Muscle layer of duodenum (tissue), 2 donors: ENCODE data around the gene EXOC1L.

Experiments used
- H3K27ac ChIP-seq: one replicate; pipeline ENCODE4 v1.7.0; 2013; ENCODE audit warnings: mild to moderate bottlenecking, low read length
- H3K27me3 ChIP-seq: one replicate; pipeline ENCODE4 v1.7.0; 2013; ENCODE audit warnings: low read depth, mild to moderate bottlenecking, control low read depth, low read length
- H3K36me3 ChIP-seq, 2 donors: one replicate each; pipeline ENCODE4 v1.7.0; 2013; ENCODE audit warnings: low read length in 2 of 2, control low read depth in 1 of 2, mild to moderate bottlenecking in 1 of 2; ENCODE audit not compliant: insufficient read depth in 2 of 2, control insufficient read depth in 1 of 2
- H3K4me1 ChIP-seq, 2 donors: one replicate each; pipeline ENCODE4 v1.7.0; 2013; ENCODE audit warnings: low read length in 2 of 2, mild to moderate bottlenecking in 2 of 2, control low read depth in 1 of 2, moderate library complexity in 1 of 2; ENCODE audit not compliant: insufficient read depth in 2 of 2, control insufficient read depth in 1 of 2
- H3K4me3 ChIP-seq, 2 donors: one replicate each; pipeline ENCODE4 v1.7.0; 2013; ENCODE audit warnings: low read length in 2 of 2, low read depth in 1 of 2, mild to moderate bottlenecking in 1 of 2
- H3K9me3 ChIP-seq, 2 donors: one replicate each; pipeline ENCODE4 v1.7.0; 2013; ENCODE audit warnings: low read length in 2 of 2, control low read depth in 1 of 2, mild to moderate bottlenecking in 1 of 2; ENCODE audit not compliant: control insufficient read depth in 1 of 2
- donor health status: healthy.

Gene EXOC1L

DNA sequence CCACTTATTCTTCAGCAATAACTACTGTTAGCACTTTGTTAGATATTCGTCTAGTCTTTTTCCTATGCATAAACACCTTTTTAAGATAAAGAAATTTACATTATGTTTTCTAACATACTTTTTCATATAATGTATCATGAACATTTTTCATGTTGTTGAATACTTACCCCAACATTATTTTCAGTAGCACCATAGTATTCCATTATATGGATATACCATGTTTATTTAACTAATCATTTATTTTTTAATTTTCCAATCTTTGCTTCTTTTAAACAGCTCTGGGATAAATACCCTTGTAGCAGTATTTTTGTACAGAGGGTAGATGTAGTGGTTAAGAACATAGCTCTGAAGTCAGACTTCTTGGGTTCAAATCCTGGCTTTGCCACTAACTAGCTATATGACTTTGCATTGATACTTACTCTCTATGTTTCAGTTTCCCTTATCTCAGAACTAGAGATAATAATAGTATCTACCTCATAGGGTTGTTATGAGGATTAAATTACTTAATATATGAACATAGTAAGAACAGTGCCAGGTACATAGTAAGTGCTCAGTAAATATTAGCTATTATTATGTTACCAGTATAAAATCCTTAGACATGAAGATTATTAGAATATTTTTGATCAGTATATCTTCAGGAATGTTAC lies 45.1 kb downstream of the EXOC1L start:
- H3K4me1 ChIP-seq, result peaks cover 5 to 11% of the 10 kb centered on the region in 2 donors
- no peak overlapping the region for H3K27ac ChIP-seq
- peaks cover 20 to 50% of the 10 kb centered on the region in 2 donors for H3K36me3 ChIP-seq
- no peaks in the 10 kb centered on the region for H3K27me3 ChIP-seq
- H3K9me3 ChIP-seq, result no peaks in the 10 kb centered on the region
- H3K4me3 ChIP-seq, result no peak overlapping the region

DNA sequence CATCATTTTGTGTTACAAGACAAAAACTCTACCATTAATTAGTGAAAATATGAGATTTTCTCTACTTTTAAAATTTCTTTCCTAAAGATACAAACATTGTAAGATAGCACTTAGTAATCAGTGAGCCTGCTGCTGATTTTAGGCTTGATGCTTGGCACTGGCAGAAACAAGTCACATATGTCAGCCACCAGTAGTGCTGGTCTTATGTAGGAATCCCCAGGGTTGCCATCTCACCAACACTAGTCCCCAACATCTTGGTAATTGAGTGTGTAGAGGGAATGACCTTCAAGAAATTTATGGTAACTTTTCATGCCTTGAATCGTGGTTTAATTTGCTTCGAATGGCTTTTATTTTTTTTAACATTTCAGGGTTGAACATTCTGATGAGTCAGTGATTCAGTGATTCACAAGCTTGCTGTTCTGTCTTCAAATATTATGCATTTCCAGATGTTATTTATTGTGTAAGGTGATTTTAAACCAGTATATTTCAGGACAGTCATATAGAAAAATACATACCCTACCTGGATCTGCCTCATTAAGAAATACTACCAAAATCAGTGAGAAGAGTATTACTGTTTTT lies 45.7 kb downstream of the EXOC1L start:
- H3K27me3 ChIP-seq, result no peaks in the 10 kb centered on the region
- H3K36me3 ChIP-seq, result peaks cover 26 to 56% of the 10 kb centered on the region in 2 donors
- H3K4me3 ChIP-seq, result no peak overlapping the region
- no peaks in the 10 kb centered on the region for H3K9me3 ChIP-seq
- H3K4me1 ChIP-seq, result peaks cover 5 to 11% of the 10 kb centered on the region in 2 donors
- peak overlapping the region; percentile 54 for H3K27ac ChIP-seq

GRCh38 chr4:55866290-55866907 lies 46.8 kb downstream of the EXOC1L start:
- Histone ChIP-seq H3K36me3 (peaks cover 32 to 60% of the 10 kb centered on the region in 2 donors), H3K9me3 (no peaks in the 10 kb centered on the region), H3K4me3 (no peak overlapping the region), H3K27me3 (no peaks in the 10 kb centered on the region), H3K4me1 (peaks cover 5 to 11% of the 10 kb centered on the region in 2 donors), H3K27ac (peak overlapping the region; percentile 54)

- Histone ChIP-seq H3K27ac (no peak overlapping the region), H3K4me3 (no peak overlapping the region), H3K27me3 (no peaks in the 10 kb centered on the region), H3K9me3 (no peaks in the 10 kb centered on the region), H3K4me1 (peaks cover 5 to 11% of the 10 kb centered on the region in 2 donors), H3K36me3 (peaks cover 36 to 66% of the 10 kb centered on the region in 2 donors)
Measured at GRCh38 chr4:55866973-55867574, 47.5 kb downstream of the EXOC1L start.

DNA sequence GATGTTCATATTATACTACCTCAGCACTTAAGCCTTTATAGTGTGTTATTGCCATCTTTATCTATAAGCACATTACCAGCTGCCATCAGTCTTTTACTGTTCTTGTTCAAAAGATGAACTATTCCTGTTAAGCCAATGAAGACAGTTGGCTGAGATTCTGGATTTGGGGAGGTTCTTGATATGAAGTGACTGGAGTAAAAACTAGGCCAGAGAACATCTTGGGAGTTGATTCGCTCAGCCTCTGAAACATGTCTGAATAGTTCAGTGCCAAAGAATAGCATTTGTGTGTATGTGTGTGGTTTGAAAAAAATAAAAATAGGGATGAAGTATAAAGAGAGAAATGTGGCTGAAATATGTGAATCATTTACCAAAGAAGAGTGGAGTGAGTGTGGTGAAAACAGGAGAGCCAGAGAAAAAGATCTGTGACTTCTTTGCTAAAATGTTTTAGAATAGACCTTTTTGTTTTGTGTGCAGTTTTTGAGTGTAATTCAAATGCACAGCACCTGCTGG lies 49.0 kb downstream of the EXOC1L start:
- Histone ChIP-seq H3K4me1 (peaks cover 5 to 11% of the 10 kb centered on the region in 2 donors), H3K36me3 (peaks cover 43 to 59% of the 10 kb centered on the region in 2 donors), H3K9me3 (no peaks in the 10 kb centered on the region), H3K27ac (no peak overlapping the region), H3K4me3 (no peak overlapping the region), H3K27me3 (no peaks in the 10 kb centered on the region)

DNA sequence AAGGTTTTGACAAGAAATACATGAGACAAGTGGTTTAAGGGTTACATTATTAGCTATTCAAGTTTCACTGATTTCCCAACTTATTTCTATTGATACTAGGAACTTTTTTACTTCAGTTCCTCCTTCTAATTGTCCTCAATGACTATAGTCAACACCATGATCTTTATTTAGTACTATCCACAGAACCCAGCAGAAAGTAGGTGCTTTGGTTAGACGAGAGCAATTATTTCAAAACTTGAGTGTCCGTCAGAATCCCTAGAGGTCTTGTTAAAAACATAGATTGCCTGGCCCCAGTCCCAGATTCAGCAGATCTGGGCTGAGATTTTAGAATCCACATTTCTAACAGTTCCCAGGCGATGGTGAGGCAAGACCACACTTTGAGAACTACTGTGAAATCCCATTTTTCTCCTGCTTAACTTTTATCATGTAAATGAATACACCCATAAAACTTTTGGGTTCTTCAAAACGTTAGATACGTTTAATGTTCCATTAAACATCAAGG lies 51.8 kb downstream of the EXOC1L start:
- H3K36me3 ChIP-seq, result peaks cover 47 to 50% of the 10 kb centered on the region in 2 donors
- no peak overlapping the region for H3K4me3 ChIP-seq

GRCh38 chr4:55874831-55875230 lies 55.2 kb downstream of the EXOC1L start:
- Histone ChIP-seq H3K36me3 (peaks cover 51 to 55% of the 10 kb centered on the region in 2 donors), H3K27me3 (no peaks in the 10 kb centered on the region), H3K9me3 (no peaks in the 10 kb centered on the region), H3K27ac (no peak overlapping the region), H3K4me1 (peaks cover 0 to 7% of the 10 kb centered on the region in 2 donors), H3K4me3 (no peak overlapping the region)

More for the DNA sequence above, 51.8 kb downstream of the EXOC1L start:
- Histone ChIP-seq H3K27me3 (no peaks in the 10 kb centered on the region), H3K9me3 (no peaks in the 10 kb centered on the region), H3K27ac (no peak overlapping the region), H3K4me1 (peaks cover 4% of the 10 kb centered on the region in 2 donors)

- Histone ChIP-seq H3K9me3 (no peaks in the 10 kb centered on the region), H3K27ac (no peak overlapping the region), H3K4me3 (no peak overlapping the region), H3K27me3 (no peaks in the 10 kb centered on the region), H3K4me1 (peaks cover 0 to 7% of the 10 kb centered on the region in 2 donors), H3K36me3 (peaks cover 41 to 50% of the 10 kb centered on the region in 2 donors)
Measured at GRCh38 chr4:55876387-55876786, 56.8 kb downstream of the EXOC1L start.

GRCh38 chr4:55879224-55879623 lies 59.6 kb downstream of the EXOC1L start:
- Histone ChIP-seq H3K4me3 (no peak overlapping the region), H3K27ac (no peak overlapping the region), H3K27me3 (no peaks in the 10 kb centered on the region), H3K4me1 (peaks cover 0 to 7% of the 10 kb centered on the region in 2 donors), H3K9me3 (no peaks in the 10 kb centered on the region), H3K36me3 (peaks cover 26 to 49% of the 10 kb centered on the region in 2 donors)

DNA sequence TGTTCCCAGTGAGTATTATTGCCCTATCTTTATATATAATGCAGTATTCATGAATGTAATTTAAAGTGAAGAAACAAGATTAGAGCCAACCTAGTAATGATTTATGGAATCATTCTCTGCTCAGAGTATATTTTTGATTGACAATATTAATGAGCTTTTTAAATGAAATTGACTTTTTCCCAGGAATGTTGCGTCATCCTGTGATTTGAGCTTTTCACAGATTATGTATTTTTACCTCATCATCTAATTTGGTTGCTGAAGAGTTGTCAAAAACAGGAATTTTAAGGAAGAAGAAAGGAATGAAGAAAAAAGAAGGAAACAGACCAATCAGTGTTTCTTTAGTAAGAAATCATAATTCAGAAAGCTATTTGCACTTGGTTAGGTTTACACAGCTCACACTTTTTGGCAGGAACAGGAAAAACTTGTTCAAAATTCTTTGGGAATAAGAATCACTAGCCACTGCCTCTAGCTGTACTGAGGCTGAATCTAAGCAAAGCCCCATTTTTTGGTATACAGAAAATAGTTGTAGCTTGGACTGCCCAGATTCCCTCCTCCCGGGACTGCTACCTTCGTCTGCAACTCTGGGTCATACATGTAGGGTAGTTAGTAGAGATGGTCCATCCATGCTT lies 61.2 kb downstream of the EXOC1L start:
- H3K9me3 ChIP-seq, result no peaks in the 10 kb centered on the region
- H3K36me3 ChIP-seq, result peaks cover 26 to 45% of the 10 kb centered on the region in 2 donors
- peaks cover 0 to 7% of the 10 kb centered on the region in 2 donors for H3K4me1 ChIP-seq
- no peak overlapping the region for H3K4me3 ChIP-seq
- H3K27me3 ChIP-seq, result no peaks in the 10 kb centered on the region
- H3K27ac ChIP-seq, result no peak overlapping the region
